ENCODE data around the gene CD164L2. TPM values are rescaled to one million over a fixed set of nuclear protein-coding genes. Genes with fewer than 3 reads are reported as not detected.

The CD164L2 gene
- total and polyA plus RNA-seq, 2 experiments from 2014 or later: 2.0 to 2.8 TPM

DNA sequence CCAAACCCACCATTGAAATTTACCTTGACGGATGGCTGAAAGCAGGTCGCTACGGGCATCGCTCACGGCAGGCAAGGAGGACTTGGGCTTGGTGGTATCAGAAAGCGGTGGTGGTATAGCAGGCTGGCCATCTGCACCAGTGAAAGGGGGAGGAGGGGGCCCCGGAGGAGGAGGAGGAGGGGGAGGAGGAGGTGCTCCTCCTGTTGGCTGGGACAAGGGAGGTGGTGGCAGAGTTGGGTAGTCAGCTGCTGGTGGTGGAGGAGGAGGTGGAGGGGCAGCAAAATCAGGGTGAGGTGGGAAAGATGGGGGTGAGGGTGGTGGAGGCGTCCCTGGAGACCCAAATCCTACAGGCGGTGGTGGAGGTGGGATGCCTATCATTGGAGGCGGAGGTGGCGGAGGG, 26.5 kb upstream of the CD164L2 start:
- Histone ChIP-seq H3K27ac (ENCODE audit: low read depth) (no peak overlapping the region), H2AFZ (no peak overlapping the region), H3K4me2 (no peak overlapping the region), H3F3A (replicated peaks; ENCODE audit: low read depth) (no peaks in the 10 kb centered on the region; the same call in 1 of the 2 replicates), H3K4me1 (ENCODE audit: insufficient read depth) (peaks cover 16% of the 10 kb centered on the region), H3K9me2 (ENCODE audit: insufficient read depth) (no peaks in the 10 kb centered on the region), H3K36me3 (ENCODE audit: insufficient read depth) (peaks cover 20% of the 10 kb centered on the region), H3K79me2 (replicated peaks; ENCODE audit: insufficient read depth) (no peaks in the 10 kb centered on the region), H3K27me3 (ENCODE audit: insufficient read depth) (no peaks in the 10 kb centered on the region), H3K4me3 (no peak overlapping the region), H4K20me1 (replicated peaks; ENCODE audit: insufficient read depth) (no peaks in the 10 kb centered on the region)
- ATAC-seq (no peak), DNase-seq (ENCODE audit: low spot score) (no peak)
- H3K4me1 Mint-ChIP-seq: peaks cover 26% of the 10 kb centered on the region
- TF ChIP-seq ZNF331 (CRISPR knock-in tag; IDR thresholded peaks at IDR 0.05; ENCODE audit: low read depth) (no peak), JUNB (IDR thresholded peaks at IDR 0.05; ENCODE audit: unreplicated experiment) (no peak), EZH2 (IDR thresholded peaks at IDR 0.05; ENCODE audit: low read depth, unreplicated experiment) (no peak)
- TF ChIP-seq, protein P1, sequence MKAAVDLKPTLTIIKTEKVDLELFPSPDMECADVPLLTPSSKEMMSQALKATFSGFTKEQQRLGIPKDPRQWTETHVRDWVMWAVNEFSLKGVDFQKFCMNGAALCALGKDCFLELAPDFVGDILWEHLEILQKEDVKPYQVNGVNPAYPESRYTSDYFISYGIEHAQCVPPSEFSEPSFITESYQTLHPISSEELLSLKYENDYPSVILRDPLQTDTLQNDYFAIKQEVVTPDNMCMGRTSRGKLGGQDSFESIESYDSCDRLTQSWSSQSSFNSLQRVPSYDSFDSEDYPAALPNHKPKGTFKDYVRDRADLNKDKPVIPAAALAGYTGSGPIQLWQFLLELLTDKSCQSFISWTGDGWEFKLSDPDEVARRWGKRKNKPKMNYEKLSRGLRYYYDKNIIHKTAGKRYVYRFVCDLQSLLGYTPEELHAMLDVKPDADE (IDR thresholded peaks at IDR 0.05): no peak
- TF ChIP-seq, protein P2, sequence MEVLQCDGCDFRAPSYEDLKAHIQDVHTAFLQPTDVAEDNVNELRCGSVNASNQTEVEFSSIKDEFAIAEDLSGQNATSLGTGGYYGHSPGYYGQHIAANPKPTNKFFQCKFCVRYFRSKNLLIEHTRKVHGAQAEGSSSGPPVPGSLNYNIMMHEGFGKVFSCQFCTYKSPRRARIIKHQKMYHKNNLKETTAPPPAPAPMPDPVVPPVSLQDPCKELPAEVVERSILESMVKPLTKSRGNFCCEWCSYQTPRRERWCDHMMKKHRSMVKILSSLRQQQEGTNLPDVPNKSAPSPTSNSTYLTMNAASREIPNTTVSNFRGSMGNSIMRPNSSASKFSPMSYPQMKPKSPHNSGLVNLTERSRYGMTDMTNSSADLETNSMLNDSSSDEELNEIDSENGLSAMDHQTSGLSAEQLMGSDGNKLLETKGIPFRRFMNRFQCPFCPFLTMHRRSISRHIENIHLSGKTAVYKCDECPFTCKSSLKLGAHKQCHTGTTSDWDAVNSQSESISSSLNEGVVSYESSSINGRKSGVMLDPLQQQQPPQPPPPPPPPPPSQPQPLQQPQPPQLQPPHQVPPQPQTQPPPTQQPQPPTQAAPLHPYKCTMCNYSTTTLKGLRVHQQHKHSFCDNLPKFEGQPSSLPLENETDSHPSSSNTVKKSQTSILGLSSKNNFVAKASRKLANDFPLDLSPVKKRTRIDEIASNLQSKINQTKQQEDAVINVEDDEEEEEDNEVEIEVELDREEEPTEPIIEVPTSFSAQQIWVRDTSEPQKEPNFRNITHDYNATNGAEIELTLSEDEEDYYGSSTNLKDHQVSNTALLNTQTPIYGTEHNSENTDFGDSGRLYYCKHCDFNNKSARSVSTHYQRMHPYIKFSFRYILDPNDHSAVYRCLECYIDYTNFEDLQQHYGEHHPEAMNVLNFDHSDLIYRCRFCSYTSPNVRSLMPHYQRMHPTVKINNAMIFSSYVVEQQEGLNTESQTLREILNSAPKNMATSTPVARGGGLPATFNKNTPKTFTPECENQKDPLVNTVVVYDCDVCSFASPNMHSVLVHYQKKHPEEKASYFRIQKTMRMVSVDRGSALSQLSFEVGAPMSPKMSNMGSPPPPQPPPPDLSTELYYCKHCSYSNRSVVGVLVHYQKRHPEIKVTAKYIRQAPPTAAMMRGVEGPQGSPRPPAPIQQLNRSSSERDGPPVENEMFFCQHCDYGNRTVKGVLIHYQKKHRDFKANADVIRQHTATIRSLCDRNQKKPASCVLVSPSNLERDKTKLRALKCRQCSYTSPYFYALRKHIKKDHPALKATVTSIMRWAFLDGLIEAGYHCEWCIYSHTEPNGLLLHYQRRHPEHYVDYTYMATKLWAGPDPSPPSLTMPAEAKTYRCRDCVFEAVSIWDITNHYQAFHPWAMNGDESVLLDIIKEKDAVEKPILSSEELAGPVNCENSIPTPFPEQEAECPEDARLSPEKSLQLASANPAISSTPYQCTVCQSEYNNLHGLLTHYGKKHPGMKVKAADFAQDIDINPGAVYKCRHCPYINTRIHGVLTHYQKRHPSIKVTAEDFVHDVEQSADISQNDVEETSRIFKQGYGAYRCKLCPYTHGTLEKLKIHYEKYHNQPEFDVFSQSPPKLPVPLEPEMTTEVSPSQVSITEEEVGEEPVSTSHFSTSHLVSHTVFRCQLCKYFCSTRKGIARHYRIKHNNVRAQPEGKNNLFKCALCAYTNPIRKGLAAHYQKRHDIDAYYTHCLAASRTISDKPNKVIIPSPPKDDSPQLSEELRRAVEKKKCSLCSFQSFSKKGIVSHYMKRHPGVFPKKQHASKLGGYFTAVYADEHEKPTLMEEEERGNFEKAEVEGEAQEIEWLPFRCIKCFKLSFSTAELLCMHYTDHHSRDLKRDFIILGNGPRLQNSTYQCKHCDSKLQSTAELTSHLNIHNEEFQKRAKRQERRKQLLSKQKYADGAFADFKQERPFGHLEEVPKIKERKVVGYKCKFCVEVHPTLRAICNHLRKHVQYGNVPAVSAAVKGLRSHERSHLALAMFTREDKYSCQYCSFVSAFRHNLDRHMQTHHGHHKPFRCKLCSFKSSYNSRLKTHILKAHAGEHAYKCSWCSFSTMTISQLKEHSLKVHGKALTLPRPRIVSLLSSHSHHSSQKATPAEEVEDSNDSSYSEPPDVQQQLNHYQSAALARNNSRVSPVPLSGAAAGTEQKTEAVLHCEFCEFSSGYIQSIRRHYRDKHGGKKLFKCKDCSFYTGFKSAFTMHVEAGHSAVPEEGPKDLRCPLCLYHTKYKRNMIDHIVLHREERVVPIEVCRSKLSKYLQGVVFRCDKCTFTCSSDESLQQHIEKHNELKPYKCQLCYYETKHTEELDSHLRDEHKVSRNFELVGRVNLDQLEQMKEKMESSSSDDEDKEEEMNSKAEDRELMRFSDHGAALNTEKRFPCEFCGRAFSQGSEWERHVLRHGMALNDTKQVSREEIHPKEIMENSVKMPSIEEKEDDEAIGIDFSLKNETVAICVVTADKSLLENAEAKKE (CRISPR knock-in tag; IDR thresholded peaks at IDR 0.05): no peak
- no peak overlapping the region for H3K27ac Mint-ChIP-seq
- H3K4me3 Mint-ChIP-seq: no peak overlapping the region
- H3K9me3 Mint-ChIP-seq: no peaks in the 10 kb centered on the region
- H3K36me3 Mint-ChIP-seq (ENCODE audit: low read depth): peaks cover 69% of the 10 kb centered on the region
- H3K27me3 Mint-ChIP-seq (ENCODE audit: insufficient read depth, low read depth, poor library complexity): peaks cover 3% of the 10 kb centered on the region

DNA sequence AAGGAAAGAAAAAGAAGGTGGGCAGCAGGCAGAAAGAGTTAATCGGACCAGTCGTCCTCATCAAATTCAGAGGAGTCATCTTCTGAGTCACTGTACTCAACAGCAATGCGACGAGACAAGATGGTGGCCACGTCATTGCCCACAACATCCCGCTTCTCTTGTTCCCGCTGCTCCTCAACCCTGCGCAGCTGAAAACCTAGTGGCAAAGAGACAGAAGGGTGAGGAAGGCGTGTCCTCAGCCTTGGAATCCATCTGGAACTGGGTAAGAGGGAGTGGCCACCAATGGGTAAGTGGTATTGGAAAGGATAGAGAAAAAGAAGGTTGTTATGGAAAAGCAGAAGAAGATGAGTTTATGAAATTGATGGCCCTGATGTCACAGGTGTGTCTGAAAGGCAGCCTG, 25.0 kb upstream of the CD164L2 start:
- H3K79me2 ChIP-seq (replicated peaks; ENCODE audit: insufficient read depth): no peaks in the 10 kb centered on the region
- peaks cover 14% of the 10 kb centered on the region for H3F3A ChIP-seq (replicated peaks; ENCODE audit: low read depth)
- peaks cover 41% of the 10 kb centered on the region for H3K4me1 Mint-ChIP-seq
- no peaks in the 10 kb centered on the region for H3K9me3 Mint-ChIP-seq
- H4K20me1 ChIP-seq (replicated peaks; ENCODE audit: insufficient read depth): no peaks in the 10 kb centered on the region
- DNase-seq (ENCODE audit: low spot score): no peak
- peaks cover 29% of the 10 kb centered on the region for H3K4me1 ChIP-seq (ENCODE audit: insufficient read depth)
- ATAC-seq: no peak
- no peaks in the 10 kb centered on the region for H3K9me2 ChIP-seq (ENCODE audit: insufficient read depth)
- peaks cover 57% of the 10 kb centered on the region for H3K36me3 Mint-ChIP-seq (ENCODE audit: low read depth)
- no peak overlapping the region for H3K4me2 ChIP-seq
- no peak overlapping the region for H2AFZ ChIP-seq
- peaks cover 18% of the 10 kb centered on the region for H3K36me3 ChIP-seq (ENCODE audit: insufficient read depth)
- no peak overlapping the region for H3K27ac Mint-ChIP-seq
- H3K27ac ChIP-seq (ENCODE audit: low read depth): no peak overlapping the region
- no peak overlapping the region for H3K4me3 ChIP-seq
- peaks cover 11% of the 10 kb centered on the region for H3K27me3 Mint-ChIP-seq (ENCODE audit: insufficient read depth, low read depth, poor library complexity)
- H3K4me3 Mint-ChIP-seq: no peak overlapping the region
- H3K27me3 ChIP-seq (ENCODE audit: insufficient read depth): no peaks in the 10 kb centered on the region
- no peak for TF ChIP-seq CREB1 (CRISPR knock-in tag; IDR thresholded peaks at IDR 0.05; ENCODE audit: low read depth)
- TF ChIP-seq, protein P1 (IDR thresholded peaks at IDR 0.05): no peak
- no peak for TF ChIP-seq EZH2phosphoT487 (IDR thresholded peaks at IDR 0.05; ENCODE audit: unreplicated experiment)
- TF ChIP-seq, protein P3, sequence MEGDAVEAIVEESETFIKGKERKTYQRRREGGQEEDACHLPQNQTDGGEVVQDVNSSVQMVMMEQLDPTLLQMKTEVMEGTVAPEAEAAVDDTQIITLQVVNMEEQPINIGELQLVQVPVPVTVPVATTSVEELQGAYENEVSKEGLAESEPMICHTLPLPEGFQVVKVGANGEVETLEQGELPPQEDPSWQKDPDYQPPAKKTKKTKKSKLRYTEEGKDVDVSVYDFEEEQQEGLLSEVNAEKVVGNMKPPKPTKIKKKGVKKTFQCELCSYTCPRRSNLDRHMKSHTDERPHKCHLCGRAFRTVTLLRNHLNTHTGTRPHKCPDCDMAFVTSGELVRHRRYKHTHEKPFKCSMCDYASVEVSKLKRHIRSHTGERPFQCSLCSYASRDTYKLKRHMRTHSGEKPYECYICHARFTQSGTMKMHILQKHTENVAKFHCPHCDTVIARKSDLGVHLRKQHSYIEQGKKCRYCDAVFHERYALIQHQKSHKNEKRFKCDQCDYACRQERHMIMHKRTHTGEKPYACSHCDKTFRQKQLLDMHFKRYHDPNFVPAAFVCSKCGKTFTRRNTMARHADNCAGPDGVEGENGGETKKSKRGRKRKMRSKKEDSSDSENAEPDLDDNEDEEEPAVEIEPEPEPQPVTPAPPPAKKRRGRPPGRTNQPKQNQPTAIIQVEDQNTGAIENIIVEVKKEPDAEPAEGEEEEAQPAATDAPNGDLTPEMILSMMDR (conservative IDR thresholded peaks at IDR 0.05; ENCODE audit: low read depth in 2 of 2): no peak
- TF ChIP-seq POLR2AphosphoS5 (IDR thresholded peaks at IDR 0.05; ENCODE audit: low read depth): no peak

All from GM23338 (cell line).